A673 (cell line): ENCODE data around the gene KIF1A.
"Not testable (repeated sequence)": the region's sequence is repeated elsewhere in the genome, so short reads cannot be mapped to it uniquely, and the experiment has no call there.

Experiments
- CTCF ChIP-seq: fragments of 300-800, 200-600 bp; sonication (generic); conservative IDR thresholded peaks from 2 replicates; pipeline ENCODE4 v1.5.1; 2017; ENCODE audit warnings: low read depth, mild to moderate bottlenecking, antibody characterized with exemption, low read length, moderate library complexity, mixed read lengths
- EZH2 ChIP-seq: fragments of 200-600 bp; sonication (generic); IDR thresholded peaks from 2 replicates; pipeline ENCODE4 v1.6.1; 2017; ENCODE audit warnings: borderline replicate concordance, low read depth, mild to moderate bottlenecking, mixed read lengths, antibody characterized with exemption, low read length; ENCODE audit not compliant: poor library complexity, severe bottlenecking

GRCh38 chr2:240692583-240693561, 127.1 kb downstream of the KIF1A start:
- not testable (repeated sequence) for TF ChIP-seq CTCF, EZH2
